Fibroblast of peridontal ligament (primary cell): Measurements from ENCODE around the gene FANCC.

Experiments used
- DNase-seq: peaks from one replicate; pipeline ENCODE4 v3.0.0-alpha.2; 2010; ENCODE audit errors: extremely low read depth

The FANCC gene

DNA sequence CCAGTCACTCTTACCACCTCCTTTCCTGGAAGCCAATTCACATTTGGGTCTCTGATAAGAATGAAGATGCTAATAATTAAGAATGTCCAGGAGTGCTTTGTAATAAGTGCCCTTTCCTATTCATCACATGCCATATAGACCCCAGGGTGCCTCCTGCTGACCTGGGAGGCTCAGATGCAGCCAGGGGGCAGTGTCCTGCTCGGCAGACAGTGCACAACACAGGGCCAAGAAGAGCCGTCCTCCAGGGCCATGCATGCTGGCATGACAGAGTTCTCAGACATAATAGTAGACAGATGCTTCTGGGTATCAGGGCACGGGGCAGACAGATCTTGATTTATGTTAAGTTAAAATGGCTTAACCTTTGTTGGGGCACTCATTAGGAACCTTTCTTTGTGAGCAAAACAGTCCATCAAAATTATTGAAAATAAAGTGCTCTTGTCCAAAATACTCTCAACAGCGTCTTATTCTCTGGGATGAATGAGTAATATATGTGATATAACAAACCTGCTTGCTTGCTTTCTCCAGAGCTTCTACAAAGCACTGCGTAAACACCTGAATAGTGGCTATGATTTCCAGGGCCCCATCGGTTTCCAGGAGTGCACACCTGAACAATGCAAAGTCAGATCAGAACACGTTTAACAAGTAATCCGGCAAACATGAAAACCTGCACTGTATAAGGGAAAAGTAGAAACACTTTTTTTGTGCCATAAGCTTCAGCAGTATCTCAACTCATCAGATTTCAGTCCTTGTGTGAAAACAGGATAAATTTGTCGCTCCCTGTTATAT is 192.7 kb downstream of the FANCC start:
- DNase-seq, result no peak

DNA sequence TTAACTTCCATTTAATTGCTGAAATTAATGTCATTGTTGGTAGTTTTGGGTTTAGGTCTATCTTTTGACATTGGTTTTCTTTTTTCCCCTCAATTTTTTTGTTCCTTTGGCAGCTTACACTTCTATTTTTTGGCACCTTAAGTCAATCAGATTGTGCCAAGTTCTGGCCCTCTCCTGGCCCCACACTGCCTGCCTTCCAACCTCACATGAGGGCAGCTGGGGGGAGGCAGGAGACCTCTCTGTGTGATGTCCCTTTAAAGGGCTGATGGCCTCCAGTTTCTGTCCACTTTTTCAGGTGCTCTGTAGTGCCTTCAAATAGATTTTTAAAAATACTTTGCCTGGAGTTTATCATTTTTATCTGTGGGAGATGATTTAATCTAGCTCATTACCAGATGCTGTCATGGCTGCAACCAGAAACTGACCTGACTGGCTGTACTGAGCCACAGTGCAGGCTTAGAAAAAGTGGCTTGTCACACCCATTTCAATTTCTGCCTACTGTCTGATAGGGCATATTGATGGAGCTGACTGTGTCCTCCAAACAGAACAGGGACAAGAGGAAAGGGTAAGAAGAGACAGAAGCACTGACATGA is 196.6 kb downstream of the FANCC start:
- no peak for DNase-seq

DNA sequence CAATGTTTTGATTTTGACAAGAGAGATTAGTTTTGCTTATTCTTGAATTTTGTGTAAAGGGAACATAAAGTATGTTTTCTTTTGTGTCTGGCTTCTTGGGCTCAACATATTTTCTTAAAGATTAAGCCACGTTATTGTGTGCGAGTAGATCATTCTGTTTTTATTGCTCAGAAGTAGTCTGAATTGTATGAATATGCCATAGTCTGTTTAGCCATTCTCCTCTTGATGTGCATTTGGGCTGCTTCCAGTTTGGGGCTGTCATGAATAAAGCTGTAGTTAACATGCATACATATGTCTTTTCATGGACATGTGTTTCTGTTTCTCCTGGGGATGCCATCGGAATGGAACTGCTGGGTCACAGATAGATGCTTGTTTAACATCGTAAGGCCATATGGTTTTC is 198.9 kb downstream of the FANCC start:
- DNase-seq, result no peak

DNA sequence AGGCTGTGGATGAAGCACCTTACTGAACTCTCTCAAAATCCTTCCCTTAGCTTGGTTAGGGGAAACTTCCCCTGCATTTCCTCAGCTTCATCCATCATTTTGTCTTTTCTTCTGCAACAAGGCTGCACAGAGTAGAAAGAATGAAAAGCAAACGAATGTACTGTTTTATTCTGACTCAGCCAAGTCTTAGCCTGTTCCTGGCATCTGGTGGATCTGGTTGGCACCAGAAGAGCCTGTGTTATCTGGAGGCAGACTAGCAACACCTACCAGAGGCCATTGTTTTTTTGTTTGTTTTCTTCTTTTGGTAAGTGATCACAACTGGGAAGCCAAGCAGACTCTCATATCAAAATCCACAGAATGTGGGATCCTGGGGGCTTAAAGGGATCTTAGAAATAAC is 200.7 kb downstream of the FANCC start:
- peak; percentile 15 for DNase-seq

DNA sequence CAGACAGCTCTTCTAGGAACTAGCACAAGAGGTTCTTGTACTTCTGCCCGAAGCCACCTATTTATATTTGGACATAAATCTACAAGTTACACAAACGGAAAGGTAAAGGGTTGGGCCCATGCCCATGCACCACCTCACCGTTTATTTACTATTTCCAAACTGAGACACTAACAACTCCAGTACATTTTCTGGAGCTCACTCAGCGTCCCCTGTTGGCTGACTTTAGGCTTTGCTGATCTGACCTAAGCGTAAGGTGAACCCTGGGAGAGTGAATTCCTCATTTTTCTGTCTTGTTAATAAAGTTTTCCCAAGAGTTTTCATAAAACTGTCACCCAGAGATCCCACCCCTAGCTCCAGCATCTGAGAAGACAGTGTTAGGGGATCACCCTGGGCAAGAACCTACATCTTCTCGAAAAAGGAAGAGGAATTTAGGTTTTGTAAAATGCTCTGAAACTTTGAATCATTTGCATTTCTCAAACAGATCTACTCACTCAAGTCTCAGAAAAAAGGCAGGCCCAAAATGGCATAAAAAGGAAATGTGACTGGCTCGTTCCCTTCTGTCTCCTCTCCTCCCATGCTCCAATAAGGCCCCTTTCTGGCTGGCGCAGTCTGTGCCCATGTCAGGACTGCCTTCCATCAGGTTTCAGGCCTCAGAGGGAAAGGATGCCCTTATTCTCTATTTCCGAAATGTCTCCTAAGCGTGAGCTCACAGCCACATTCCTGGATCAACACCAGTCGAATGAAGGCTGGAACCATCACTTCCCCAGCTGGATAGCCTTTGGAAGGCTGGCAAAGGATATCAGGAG is 201.3 kb downstream of the FANCC start:
- peak; percentile 32 for DNase-seq

DNA sequence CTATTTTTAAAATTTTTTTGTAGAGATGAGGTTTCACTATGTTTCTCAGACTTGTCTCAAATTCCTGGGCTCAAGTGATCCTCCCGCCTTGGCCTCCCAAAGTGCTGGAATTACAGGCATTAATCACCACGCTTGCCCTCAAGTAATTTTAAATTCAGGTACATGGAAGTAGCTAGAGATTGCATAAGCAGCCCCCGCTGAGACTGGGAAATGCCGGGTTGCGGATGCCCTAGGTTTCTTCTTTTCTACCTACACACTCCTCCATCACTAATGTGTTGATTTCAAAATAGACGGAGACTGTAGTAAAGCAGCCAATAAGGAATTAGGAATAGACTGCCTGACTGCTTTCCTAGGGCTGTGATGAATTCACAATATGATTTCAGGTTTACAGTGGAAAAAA is 202.4 kb downstream of the FANCC start:
- no peak for DNase-seq

DNA sequence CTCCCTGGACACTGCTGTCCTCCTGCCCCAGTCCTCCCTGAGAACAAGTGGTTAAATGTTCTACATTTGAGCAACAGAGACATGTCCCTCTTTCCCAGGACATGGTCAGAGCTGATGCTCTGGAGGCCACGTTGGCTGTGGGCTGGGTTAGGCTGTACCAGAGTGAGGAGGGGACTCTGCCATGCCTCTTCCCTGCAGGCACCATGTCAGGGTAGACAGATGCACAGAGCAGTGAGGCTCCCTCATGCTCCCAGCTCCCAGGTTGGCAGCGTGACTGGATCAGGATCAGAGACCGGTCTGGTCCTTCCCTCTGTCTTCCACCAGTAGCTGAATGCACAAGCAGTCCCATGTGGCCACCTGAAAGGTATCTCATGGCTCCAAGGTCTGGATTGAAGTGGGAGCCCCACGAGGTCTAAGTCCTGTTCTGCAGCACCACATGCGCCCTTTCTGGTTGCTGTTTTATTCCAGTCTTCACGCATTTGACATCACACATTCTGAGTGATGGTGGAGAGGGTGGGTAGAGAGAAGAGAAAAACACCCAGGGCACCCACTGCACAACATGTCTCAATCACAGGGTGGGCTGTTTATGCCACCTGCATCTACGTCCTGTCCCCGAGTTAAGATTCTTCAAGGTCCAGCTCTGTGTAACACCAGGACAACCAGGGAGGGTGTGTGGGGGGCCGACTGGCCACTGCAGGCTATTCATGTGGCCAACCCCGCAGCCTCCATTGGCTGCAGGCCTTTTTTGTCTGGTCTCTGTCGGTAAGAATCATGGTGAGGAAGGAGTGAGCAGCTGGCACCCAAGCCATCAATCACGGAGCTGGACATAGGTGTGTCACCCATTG is 204.9 kb downstream of the FANCC start:
- no peak for DNase-seq

DNA sequence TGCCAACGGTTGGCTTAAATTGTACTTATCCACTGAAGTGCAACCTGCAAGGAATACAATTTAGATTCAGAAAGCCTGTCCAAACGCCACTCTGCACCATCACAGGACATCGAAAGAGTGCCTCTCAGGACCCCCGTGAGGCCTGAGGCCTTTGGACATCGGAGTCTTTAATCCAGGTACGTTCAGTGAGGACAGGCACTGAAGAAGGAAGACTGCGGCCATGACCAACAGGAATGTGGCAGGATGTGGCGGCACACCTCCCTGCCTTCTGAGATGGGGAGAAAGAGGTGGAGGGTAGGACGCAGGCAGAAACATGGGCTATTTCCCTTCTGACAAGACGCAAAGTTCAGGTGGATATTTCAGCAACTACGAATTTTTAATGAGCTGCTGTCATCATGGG is 205.8 kb downstream of the FANCC start:
- no peak for DNase-seq

DNA sequence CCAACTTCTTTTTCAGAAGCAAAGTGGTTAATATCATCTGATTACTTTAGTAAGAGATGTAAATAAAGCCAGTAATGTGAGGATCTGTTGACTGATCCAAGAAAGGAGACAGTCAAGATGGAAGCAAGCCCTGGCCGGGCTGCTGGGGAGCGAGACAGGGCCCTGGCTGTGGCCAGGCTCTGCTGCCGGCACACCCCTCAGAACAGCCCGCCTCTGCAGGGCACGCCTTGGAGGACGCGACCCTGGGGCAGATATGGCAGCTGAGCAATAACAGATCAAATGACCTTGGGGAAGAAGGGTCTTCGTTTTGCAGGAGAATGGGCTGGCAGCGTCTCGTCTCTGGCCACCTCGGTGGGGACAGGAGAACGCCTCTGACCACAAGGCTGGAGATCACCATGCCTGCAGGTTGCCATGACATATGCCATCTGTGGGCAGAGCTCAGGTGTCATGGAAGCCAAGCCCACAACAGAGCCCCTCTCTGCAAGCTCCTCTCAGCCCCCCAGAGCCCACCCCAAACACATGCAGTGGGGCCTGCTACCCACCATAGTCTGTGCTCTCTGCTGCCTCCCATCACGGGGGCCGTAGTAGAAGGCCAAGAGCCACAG is 206.5 kb downstream of the FANCC start:
- DNase-seq, result no peak

DNA sequence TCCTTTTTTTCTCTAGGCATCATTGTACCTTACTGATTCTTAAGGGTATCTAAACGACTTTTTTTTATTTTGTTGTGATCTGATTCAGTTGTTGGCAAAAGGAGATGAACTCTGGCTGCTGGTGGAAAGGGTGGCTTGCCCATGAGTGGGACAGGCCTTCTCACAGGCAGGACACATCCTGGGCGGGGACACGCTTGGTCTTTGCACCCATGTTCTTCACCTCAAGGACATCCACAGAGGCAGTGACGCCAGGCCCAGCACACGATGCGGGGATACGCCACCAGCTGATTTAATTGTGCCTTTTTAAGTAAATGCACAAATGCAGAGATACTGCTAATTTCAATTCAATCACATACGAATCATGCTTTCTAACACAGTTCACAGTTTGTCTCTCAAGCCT is 208.1 kb downstream of the FANCC start:
- no peak for DNase-seq

DNA sequence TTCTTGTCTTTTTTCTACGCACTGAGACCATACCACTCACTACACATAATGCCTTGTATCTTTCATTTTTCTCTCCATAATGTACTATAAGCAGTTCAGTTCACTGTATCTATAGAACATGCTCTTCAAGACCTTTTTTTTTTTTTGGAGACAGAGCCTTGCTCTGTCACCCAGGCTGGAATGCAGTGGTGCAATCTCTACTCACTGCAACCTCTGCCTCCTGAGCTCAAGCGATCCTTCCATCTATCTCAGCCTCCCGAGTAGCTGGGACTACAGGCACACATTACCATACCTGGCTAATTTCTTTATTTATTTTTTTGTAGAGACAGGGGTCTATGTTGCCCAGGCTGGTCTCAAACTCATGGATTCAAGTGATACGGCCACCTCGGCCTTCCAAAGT is 208.7 kb downstream of the FANCC start:
- DNase-seq, result no peak

DNA sequence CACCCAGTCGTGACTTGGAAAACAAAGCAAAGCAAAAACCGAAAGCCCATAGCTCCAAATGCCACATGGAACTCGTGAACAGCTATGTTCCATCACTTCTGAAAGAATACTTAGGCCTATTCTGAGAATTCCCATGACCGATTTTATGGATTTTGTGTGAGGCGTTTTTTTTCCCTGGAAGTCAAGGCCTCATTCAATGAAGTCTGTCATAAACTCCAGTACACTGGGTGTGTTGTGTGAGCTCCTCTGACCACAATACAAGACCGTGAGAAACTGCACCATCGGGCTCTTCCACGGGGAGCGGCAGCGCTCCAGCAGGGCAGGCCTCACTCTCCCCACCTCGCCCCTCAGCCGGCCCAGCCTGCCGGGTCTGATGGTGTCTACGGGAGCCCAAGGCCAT is 209.5 kb downstream of the FANCC start:
- no peak for DNase-seq

DNA sequence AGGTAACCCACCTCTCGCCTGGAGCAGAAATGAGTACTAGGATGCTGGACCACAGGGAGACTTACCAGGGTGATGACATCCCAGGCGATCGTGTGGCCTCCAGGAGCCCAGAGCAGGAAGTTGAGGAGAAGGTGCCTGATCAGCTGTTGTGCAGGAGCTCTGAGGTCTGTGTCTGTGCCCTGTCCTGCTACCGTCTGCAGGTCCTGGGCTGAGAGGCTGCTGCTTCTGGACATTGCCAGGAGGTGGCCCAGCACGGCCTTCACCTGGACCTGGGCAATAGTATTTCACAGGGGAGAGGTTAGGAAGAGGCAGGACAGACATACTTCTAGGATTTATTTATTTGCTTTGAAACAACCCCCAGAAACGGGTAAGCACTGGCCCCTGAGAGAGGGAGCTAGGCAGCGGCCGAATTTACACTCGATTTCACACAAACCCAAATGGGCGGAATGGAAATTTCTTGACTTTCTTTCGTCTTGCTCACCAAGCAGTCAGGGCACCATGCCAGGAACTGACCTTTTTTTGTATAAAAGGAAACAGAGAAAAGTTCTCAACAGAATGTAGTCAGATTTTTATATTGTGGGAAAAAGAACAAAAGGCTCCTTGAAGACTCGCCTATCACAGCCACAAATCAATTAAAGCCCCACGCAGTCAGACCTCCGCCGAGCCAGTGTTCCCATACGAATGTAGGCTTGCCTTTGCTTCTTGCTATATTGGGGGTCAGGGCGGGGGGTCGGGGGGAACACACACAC is 210.3 kb downstream of the FANCC start:
- peak; percentile 82 for DNase-seq

DNA sequence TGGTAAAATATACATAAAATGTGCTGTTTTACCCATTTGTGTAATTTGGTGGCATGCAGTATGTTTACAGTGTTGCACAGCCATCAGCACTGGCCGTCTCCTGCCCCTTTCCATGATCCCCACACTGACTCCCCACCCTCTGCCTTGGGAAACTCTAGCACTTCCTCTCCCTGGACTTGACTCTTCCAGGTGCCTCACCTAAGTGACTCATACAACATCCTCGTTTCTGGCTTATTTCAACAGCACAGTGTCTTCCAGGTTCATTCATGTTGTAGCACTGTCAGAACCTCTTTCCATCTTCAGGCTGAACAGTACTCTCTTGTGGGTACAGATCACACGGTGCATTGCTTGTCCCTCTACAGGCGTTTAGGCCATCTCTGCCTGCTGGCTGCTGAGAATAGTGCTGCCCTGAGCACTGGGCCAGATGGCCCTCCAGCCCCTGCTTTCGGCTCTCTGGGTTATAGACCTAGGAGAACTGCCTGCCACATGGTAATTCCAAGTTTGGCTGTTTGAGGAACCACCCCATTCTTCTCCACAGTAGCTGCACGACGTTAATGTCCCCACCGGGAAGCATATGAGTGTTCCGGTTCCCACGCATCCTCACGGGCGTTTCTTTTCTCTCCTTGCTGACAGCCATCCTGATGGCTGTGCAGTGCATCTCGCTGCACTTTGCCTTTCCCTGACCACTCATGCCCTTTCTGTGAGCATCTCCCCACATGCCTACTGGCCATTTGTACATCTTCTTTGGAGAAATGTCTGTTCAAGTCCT is 211.8 kb downstream of the FANCC start:
- DNase-seq, result no peak

DNA sequence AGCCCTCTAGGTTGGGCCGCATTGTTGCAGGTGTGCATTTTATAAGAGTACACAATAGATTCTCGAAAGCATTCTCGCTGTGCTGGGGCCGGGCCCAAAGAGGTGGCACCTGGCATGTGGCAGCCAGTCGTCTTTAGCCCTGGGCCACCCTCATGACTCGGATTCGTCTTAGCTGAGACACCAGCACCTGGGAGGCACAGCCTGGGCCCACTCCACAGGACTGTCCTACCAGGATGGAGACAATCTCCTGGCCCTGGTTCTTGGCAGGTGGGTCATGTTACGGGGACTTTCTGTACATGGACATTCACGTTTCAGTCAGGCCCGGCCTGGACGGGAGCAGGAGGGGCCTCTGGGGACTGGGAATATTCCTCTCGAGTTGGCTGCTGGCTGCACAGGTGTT is 212.5 kb downstream of the FANCC start:
- DNase-seq, result no peak

DNA sequence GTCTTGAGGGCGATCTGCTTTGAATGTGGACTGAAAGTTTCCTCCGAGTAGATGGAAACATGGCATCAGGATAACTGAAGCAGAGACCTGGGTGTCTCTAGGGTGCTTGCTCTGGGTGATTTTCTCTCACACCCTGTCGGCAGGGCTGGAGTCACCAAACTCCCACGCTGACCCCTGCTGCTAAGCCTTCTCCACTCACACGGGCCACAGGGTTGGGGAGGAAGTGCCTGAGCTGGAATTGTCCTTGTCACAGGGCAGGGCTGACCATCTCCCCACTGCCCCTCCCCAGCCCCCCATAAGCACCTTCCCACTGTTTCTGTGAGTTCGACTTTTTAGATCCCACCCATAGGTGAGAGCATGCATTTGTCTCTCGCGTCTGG is 212.9 kb downstream of the FANCC start:
- DNase-seq, result no peak

DNA sequence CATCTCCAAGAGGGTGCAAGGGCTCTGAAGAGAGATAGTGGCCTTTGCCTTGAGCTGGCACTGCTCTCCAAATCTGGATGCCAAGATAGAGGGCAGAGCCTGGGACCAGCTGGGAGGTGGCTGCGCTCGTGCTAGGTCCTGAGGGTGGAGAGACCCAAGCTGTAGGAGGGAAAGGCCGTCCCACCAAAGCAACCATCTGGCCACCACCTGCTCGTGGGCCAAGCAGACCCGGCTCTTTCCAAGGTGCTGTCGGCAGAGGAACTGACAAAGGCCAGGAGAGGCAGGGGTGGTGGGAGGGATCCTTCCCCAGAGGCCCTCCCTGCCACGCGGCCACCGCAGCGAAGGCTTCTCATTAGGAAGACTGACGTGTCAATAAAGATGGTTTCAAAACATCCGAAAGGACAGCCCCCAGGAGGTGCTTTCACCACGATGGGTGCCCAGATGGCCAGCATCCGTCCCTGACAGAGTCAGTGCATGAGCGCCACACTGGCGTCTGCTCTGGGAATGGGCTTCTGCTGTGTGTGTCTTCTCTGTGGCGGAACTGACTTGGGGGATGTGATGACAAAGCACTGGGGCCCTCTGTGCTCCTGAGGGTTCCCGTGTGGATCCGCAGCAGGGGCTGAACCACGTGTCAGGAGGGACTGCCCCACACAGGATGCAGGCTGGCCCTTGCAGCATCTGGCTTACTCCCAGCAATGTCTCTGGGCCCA is 213.5 kb downstream of the FANCC start:
- DNase-seq, result no peak

DNA sequence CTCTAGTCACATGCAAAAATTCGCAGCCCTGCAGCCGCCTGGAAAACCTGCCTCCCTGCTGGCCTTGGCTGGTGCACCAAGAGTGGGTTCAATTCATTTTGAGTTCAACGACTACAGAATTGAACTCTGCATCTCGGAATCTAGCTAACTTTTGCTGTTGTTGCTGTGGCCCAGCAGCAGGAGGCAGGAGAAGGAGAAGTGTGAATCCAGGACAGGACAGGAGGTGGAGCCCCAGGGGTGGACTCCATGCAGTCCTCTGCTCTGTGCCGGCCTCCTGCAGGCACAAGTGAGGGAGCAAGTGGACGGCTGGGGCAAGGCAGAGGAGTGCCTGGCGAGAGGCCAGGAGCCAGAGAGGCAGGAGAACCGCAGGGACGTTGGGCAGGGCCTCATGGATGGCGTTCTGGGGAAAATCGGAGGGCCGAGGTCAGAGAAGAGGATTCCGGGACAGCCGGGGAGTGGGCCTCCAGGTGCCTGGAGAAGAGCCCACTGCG is 214.2 kb downstream of the FANCC start:
- DNase-seq, result no peak

DNA sequence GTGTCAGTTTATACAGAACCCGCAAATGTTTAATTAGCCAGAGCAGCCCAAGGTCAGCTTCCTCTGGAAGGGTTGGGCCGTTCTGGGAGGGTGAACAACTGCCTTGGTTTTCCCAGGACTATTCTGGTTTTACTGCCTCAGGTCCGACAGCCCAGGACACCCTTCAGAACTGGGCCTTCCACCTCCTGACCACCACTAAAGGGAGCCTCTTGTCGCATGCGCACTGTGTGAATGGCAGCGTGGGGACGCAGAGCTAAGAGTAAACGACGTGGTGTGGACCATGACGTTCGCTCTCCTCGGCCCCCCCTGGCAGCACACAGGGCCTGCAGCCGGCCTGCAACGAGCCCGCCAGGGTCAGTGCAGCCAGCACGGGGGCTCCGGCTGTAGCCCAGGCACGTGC is 214.9 kb downstream of the FANCC start:
- no peak for DNase-seq
